Retinal pigment epithelial cell (primary cell): ENCODE measurements around the gene MPL.

ENCODE experiments used
- DNase-seq: peaks from one replicate; pipeline ENCODE4 v3.0.0-alpha.2; 2010; ENCODE audit warnings: low read depth
- H3K4me3 ChIP-seq: 2 replicates; pipeline ENCODE4 v1.5.1; 2011; ENCODE audit warnings: mild to moderate bottlenecking, low read length, control low read depth, moderate library complexity
- TF ChIP-seq, protein P1 (sequence below): conservative IDR thresholded peaks from 2 replicates; pipeline ENCODE4 v1.5.1; 2011; ENCODE audit warnings: low read depth, low read length, control low read depth, inconsistent platforms

Gene MPL

DNA sequence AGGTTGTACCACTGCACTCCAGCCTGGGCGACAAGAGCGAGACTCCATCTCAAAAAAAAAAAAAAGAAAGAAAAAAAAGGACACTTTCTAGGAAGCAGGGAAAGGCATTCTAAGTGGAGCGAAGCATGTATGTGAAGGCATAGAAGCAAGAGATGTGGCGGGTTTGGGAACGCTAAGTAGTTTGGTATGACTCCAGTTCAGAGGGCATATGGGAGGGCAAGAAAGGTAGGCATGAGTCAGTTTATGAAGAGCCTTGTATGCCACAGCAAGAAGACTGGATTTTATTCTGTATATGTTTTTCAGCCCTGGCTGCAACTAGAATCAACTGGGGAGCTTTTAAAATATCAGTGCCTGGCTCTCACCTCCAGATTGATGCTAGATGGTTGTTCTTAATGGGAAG, 34.6 kb downstream of the MPL start:
- TF ChIP-seq, protein P1, sequence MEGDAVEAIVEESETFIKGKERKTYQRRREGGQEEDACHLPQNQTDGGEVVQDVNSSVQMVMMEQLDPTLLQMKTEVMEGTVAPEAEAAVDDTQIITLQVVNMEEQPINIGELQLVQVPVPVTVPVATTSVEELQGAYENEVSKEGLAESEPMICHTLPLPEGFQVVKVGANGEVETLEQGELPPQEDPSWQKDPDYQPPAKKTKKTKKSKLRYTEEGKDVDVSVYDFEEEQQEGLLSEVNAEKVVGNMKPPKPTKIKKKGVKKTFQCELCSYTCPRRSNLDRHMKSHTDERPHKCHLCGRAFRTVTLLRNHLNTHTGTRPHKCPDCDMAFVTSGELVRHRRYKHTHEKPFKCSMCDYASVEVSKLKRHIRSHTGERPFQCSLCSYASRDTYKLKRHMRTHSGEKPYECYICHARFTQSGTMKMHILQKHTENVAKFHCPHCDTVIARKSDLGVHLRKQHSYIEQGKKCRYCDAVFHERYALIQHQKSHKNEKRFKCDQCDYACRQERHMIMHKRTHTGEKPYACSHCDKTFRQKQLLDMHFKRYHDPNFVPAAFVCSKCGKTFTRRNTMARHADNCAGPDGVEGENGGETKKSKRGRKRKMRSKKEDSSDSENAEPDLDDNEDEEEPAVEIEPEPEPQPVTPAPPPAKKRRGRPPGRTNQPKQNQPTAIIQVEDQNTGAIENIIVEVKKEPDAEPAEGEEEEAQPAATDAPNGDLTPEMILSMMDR = no peak
- no peak overlapping the region for H3K4me3 ChIP-seq
- DNase-seq = no peak

DNA sequence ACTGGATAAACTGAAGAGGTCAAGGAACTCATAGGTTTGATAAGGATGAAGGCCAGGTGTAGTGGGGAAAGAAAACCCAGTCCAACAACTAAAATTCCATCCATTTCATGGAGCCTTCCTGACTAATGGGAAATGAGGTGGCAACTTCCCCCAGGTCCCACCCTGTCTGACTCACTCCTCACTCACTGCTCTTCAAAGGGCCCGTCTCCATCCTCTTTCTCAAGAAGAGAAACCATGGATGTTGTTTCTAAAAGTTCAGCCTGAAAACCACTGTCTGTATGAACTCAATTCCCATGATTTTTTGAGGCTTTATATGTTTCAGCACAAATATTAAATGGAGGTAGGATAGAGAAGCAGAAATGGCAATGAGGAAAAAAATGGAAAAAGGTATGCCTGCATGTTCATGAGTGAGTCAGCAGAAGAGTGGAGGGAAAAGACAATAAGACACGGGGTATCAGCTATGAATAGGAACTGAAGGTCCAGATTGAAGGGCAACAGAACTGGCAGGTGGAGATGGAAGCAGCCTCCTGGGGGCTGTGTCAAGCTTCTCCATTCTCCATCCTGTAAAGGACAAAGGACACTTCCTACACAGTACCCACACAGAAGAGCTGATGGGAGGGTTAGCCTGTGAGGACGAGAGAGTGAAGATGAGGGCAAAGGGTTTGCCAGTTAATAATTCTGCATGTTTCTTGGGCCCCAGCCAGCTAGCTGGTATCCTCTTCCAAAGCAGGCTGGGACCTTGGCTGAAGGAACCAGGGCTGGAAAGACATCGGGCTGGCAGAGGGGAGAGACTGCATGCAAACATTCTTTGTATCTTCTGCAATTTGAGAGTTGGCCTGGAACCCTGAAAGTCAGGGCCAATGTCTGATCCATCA, 35.7 kb downstream of the MPL start:
- H3K4me3 ChIP-seq = no peak overlapping the region
- DNase-seq = no peak
- TF ChIP-seq, protein P1 = no peak

DNA sequence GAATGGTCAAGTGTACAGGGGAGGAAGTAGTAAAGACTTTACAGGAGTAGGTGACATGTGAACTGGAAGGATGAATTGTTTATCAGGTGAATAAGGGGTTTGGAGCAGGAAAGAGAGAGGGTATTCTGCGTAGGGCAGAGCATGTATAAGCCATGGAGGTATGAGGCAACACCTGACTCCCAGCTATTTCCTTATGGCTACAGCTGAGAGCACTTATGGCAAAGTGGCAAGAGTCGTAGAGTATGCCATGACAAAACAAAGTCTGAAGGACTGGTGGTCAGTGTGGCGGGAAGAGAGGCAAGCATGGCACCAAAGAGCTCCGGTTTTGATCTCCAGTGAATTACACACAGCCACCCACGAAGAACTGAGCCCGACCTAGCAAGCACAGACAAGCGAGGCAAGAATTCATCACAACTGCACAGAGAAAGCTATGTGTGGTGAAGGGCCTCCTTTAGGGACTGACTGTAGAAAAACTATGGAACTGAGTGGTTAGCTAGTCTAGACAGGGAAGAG, 39.2 kb downstream of the MPL start:
- no peak for DNase-seq
- H3K4me3 ChIP-seq = no peak overlapping the region
- TF ChIP-seq, protein P1 = no peak

DNA sequence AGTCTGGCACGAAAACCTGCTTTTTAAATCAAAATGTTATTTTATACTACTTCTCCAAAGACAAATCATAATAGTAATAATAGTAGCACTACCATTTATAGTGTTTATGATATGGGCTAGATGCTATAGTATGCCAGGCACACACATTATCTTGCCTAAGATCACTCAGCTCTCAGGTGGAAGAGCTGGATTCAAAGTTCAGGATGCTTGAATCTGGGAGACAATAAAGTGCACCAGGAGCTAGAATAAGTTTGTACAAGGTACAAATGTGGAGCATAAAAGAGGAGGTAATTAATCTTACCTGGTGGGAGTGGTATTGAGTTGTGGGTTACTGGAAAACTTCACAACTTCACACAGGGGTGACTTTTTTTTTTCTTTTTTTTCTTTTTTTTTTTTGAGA, 40.2 kb downstream of the MPL start:
- no peak for DNase-seq
- H3K4me3 ChIP-seq = no peak overlapping the region
- TF ChIP-seq, protein P1 = no peak

DNA sequence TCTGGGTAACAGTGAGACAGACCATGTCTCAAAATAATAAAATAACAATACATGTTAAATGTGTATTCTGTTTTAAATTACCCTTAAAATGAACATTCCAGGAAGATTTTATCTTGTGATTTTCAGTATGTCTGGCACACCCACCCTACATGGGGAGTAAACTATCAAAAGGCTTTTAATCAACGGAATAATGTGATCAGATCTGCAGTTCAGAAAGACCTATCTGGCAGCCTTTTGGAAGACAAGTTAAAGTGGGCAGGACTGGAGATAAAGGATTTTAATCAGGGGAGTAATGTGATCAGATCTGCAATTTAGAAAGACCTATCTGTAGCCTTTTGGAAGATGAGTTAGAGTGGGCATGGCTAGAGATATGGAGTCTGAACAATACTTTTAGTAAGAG, 41.9 kb downstream of the MPL start:
- DNase-seq = no peak
- TF ChIP-seq, protein P1 = no peak
- H3K4me3 ChIP-seq = no peak overlapping the region

DNA sequence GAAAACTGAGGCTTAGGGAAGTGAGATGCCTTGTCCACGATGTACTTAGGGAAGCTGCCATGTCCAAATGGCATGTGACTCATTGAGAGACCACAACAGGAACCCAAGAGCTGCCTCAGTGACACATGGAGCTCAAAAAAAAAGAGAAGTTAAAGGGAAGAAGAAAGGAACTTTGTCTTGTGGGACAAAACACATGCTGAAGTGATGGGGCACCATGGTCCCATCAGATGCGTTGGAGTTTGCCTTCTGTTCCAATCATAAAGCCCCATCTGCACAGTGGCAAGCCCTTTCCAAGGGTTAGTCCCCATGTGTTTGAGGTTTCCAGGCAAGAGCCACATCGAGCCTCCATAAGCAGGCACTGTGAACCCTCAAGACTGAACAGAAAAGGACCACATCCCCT, 44.0 kb downstream of the MPL start:
- no peak for DNase-seq
- TF ChIP-seq, protein P1 = no peak
- H3K4me3 ChIP-seq = no peak overlapping the region

DNA sequence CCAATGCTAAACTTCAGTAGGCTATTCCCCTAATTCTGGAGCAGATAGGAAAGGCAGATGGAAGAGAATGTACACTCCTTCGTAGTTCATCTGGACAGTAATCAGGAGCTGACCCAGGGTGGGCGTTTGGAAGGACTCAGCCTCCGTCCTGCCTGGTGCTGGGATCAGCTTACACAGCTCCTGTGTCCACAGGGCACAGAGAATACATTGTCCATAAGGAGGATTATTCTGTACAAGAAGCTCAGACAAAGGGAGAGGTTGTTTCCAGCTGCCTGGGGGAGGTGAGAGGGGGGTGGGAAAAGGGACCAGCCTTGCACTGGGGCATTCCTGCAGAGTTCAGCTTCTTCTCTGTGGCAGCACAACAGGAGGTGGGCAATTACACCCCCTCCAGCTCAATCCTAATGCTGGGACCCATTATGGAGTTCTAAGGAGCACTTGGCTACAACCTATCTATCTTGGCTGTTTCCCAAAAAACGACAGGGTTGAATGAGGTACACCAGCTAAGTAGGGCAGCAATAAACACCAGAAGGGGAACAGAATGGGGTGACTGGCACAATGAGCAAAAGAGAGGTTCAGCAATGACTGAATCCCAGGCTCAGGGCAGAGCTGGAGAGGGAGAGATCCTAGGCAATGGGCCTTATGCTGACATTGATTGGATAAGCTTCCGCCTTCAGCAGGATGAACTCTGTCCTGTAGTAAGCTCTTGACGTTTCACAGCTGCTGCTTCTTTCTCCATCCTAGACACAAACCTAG, 44.6 kb downstream of the MPL start:
- H3K4me3 ChIP-seq = no peak overlapping the region
- DNase-seq = no peak

More for the DNA sequence above, 44.6 kb downstream of the MPL start:
- TF ChIP-seq, protein P1 = no peak
